Upper lobe of left lung (tissue), 6 donors: ENCODE results near the gene FNDC3B. TPM values are rescaled to one million over a fixed set of nuclear protein-coding genes. Genes with fewer than 3 reads are reported as not detected.
A peak's percentile ranks its signal among the peaks of the same experiment; 100 is the strongest.

Experiments
- ATAC-seq, 2 donors: fragments of 200-7000 bp; cut with Tn5 transposase; one replicate each; pipeline ENCODE4 v1.9.1; 2022; ENCODE audit warnings: mild to moderate bottlenecking in 2 of 2, moderate library complexity in 2 of 2; ENCODE audit not compliant: low FRiP score in 2 of 2
- DNase-seq, 2 donors: peaks; one replicate each; pipeline ENCODE4 v3.0.0-alpha.2; 2019 to 2020
- H3K27ac ChIP-seq, 4 donors: fragments of 200-600 bp; sonication (generic); one replicate each; pipeline ENCODE4 v1.5.1; 2016 to 2019
- H3K27me3 ChIP-seq, 4 donors: fragments of 200-600 bp; sonication (generic); one replicate each; pipeline ENCODE4 v1.5.1; 2017 to 2019
- H3K36me3 ChIP-seq, 4 donors: fragments of 200-600 bp; sonication (generic); one replicate each; pipeline ENCODE4 v1.5.1; 2016 to 2019
- H3K4me1 ChIP-seq, 4 donors: fragments of 200-600 bp; sonication (generic); one replicate each; pipeline ENCODE4 v1.5.1; 2018 to 2019
- H3K4me3 ChIP-seq, 4 donors: fragments of 200-600 bp; sonication (generic); one replicate each; pipeline ENCODE4 v1.5.1; 2017 to 2019; ENCODE audit warnings: mild to moderate bottlenecking in 2 of 4, moderate library complexity in 1 of 4
- H3K9me3 ChIP-seq, 4 donors: fragments of 200-600 bp; sonication (generic); one replicate each; pipeline ENCODE4 v1.5.1; 2018 to 2019
- CTCF ChIP-seq, 6 experiments: fragments of 450-650 bp in 4 of 6; fragments of 200-600 bp in 2 of 6; sonication (generic) in 2 of 6; IDR thresholded peaks; one replicate each; pipeline ENCODE4 v1.5.1; 2016 to 2019; ENCODE audit warnings: antibody characterized with exemption in 6 of 6
- EP300 ChIP-seq, 4 donors: sonication (generic); formaldehyde crosslinking; IDR thresholded peaks; one replicate each; pipeline ENCODE4 v1.5.1; 2017; ENCODE audit warnings: antibody characterized with exemption in 4 of 4, control low read depth in 2 of 4
- POLR2A ChIP-seq, 4 donors: fragments of 450-650 bp; IDR thresholded peaks; one replicate each; pipeline ENCODE4 v1.5.1; 2016 to 2017; ENCODE audit warnings: antibody characterized with exemption in 4 of 4, mild to moderate bottlenecking in 2 of 4
- POLR2AphosphoS5 ChIP-seq, 2 donors: sonication (generic); formaldehyde crosslinking; IDR thresholded peaks; one replicate each; pipeline ENCODE4 v1.5.1; 2017; ENCODE audit warnings: antibody characterized with exemption in 2 of 2
- WGBS, 2 donors: methylation state at CpG; one replicate each; pipeline ENCODE4 v1.1.5; 2017 to 2018; 5-methylcytosine and 5-hydroxymethylcytosine counted together
- small RNA-seq, 4 donors: library from RNA; depleted of rRNA; stranded (forward); fragments of <200 nt; gene quantifications; one replicate each; pipeline ENCODE3, GENCODE V24; 2016
- total RNA-seq, 6 donors: library from RNA; depleted of rRNA in 4 of 6; stranded (reverse); fragments of >200 nt in 4 of 6; gene quantifications; one replicate each; pipeline versions ENCODE4 v1.1.0 to v1.2.1, GENCODE V29; 2016 to 2021
- donor health status: DM: no; HTN: no; CAD: no; lungs with moderate emphysema.
- donor health status: DM: no; HTN: yes; CAD: no; lungs with severe emphysema.

The FNDC3B gene
- total RNA-seq, 6 donors from 2014 or later, result 73.3 to 167 (median 119) TPM

GRCh38 chr3:172447611-172448579 lies 408.5 kb downstream of the FNDC3B start, which contains the start of gene GHSR:
TSS of gene GHSR (minus strand) at chr3:172448456. CDS start at chr3:172448413, 43 bp downstream.
- 9 to 14% methylated on average over 36 to 55 of the region's 76 CpGs for WGBS, 2 donors
- no peaks in the 10 kb centered on the region for H3K36me3 ChIP-seq
- DNase-seq (peak in 1 of 2 donors; percentile 66), ATAC-seq (peak in 1 of 2 donors; percentile 15)
- H3K4me3 ChIP-seq, result no peak within 1 kb of the TSS
- peaks cover 0 to 33% (median 12%) of the 10 kb centered on the region in 4 donors for H3K27me3 ChIP-seq
- no peaks in the 10 kb centered on the region for H3K9me3 ChIP-seq
- H3K4me1 ChIP-seq, result peaks cover 6 to 27% (median 11%) of the 10 kb centered on the region in 4 donors
- H3K27ac ChIP-seq, result no peak within 1 kb of the TSS
- no peak for TF ChIP-seq POLR2A (IDR thresholded peaks at IDR 0.05)
- TF ChIP-seq CTCF (IDR thresholded peaks at IDR 0.05), result no peak
- no peak for TF ChIP-seq EP300 (IDR thresholded peaks at IDR 0.05)
- no peak for TF ChIP-seq POLR2AphosphoS5 (IDR thresholded peaks at IDR 0.05)

DNA sequence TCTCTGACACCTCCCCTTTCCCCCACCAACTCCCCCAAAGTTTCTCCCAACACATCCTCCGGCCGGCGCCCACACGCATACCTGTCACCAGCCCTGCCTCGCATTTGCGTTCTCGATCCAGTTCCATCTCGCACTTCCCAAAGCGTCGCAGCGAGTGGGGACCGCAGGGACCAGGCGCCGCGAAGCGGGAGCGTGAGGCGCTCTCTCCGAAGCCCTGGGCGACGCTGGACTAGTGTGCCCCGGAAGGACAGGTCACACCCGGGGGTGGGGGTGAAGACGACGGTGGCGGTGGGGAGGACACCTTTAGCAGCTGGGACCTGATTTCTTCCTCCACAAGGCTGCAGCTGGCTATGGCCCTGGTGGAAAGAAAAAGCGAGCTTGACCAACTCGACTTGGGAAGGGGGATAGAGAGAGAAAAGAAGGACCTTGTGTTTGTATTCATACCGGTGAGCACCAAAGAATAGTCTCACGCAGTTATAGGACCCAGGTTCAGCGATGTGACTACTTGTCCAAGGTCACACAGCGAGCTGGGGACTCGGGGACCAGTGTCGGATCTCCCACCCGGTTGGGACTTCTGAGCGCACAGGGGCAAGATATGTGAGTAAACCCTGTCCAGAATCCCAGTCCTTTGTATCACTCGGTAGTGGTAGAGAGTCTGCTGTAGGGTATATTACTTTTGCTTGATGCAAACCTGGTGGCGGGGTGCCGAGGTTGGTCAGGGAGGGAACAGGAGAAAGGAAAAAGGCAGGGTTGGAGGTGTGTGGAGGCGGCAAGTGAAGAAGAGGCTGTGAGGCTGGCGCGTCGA lies 409.5 kb downstream of the FNDC3B start:
- 12 to 15% methylated on average over 35 to 38 of the region's 43 CpGs for WGBS, 2 donors
- H3K4me1 ChIP-seq, result peaks cover 6 to 27% (median 11%) of the 10 kb centered on the region in 4 donors
- peaks cover 0 to 33% (median 12%) of the 10 kb centered on the region in 4 donors for H3K27me3 ChIP-seq
- H3K4me3 ChIP-seq, result no peak overlapping the region
- no peaks in the 10 kb centered on the region for H3K36me3 ChIP-seq
- no peak for TF ChIP-seq POLR2A (IDR thresholded peaks at IDR 0.05)
- TF ChIP-seq CTCF (IDR thresholded peaks at IDR 0.05), result no peak
- TF ChIP-seq EP300 (IDR thresholded peaks at IDR 0.05), result no peak
- TF ChIP-seq POLR2AphosphoS5 (IDR thresholded peaks at IDR 0.05), result no peak
- ATAC-seq (peak; percentile 20 to 49), DNase-seq (peak in 1 of 2 donors; percentile 36)
- no peak overlapping the region for H3K27ac ChIP-seq
- H3K9me3 ChIP-seq, result no peaks in the 10 kb centered on the region

DNA sequence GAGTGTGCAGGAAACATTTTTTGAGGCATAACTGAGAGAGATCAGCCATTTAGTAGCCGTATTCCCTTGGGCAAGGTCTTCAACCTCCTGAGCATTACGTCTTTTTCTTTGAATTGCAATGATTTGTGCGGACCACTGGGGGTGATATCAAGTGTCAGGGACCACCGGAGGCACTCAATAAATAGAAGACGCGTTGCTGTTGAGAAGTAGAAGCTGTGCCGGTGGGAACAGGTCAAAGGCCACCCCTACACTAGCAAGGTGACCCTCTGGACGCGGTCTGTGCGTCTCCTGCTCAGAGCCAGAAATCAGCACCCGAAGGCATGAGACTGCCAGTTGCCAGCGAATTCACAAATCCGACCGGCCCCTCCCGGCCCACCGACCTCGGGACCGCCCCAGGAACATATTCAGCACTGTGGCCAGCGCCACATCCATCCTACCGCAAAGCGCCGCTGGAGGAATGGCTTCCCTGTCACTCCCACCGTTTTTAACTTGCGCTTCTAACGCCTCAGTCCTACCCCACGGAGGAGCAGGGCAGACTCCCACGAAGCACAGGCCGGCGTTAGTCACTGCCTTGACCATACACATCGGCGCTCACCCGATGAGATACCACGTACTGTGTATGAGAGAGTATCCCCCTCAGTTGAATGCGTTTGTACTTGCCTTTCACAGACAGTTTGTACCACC lies 410.2 kb downstream of the FNDC3B start:
- Histone ChIP-seq H3K36me3 (no peaks in the 10 kb centered on the region), H3K27me3 (peaks cover 0 to 33% (median 12%) of the 10 kb centered on the region in 4 donors), H3K27ac (no peak overlapping the region), H3K9me3 (no peaks in the 10 kb centered on the region), H3K4me3 (no peak overlapping the region), H3K4me1 (peaks cover 6 to 27% (median 11%) of the 10 kb centered on the region in 4 donors)
- TF ChIP-seq POLR2AphosphoS5 (IDR thresholded peaks at IDR 0.05), result no peak
- no peak for TF ChIP-seq CTCF (IDR thresholded peaks at IDR 0.05)
- TF ChIP-seq EP300 (IDR thresholded peaks at IDR 0.05), result no peak
- TF ChIP-seq POLR2A (IDR thresholded peaks at IDR 0.05), result no peak
- 10 to 15% methylated on average over 26 to 34 of the region's 34 CpGs for WGBS, 2 donors
- ATAC-seq, result peak; percentile 43 to 65
- peak in 1 of 2 donors; percentile 70 for DNase-seq

Small RNA genes lying within 50 kb of the gene (small RNA-seq; reads per million reads assigned to genes)
- gene RN7SL141P, result 0 reads per million in 4 donors

Other genes starting within 250 kb of the FNDC3B start
- gene PLD1, start 229.1 kb upstream of the FNDC3B start, total RNA-seq, result 10 to 100 TPM; 11.2 to 47.1 (median 15.6) TPM
- 10 to 100 TPM in 1 of 6 donors, 1 to 10 TPM in 4, under 1 TPM in 1; 0.11 to 20.8 (median 3.7) TPM for gene TMEM212, start 196.2 kb upstream of the FNDC3B start, total RNA-seq